PC-9 (cell line): ENCODE results near the gene NAT14. TPM values are rescaled to one million over a fixed set of nuclear protein-coding genes. Genes with fewer than 3 reads are reported as not detected.

Experiments
- BruUV-seq: library from RNA; stranded (reverse); fragments of 400-500 nt; replicated peaks from 2 replicates; lab custom pipeline; 2021; lab: Mats Ljungman, UMichigan
- CTCF ChIA-PET: fragments of 300-600 bp; sonication (Branson Sonifier 250); formaldehyde crosslinking; loops from one replicate; lab custom pipeline; 2022; ENCODE audit warnings: antibody characterized with exemption; lab: Charles Lee
- POLR2A ChIA-PET: fragments of 300-600 bp; sonication (Branson Sonifier 250); formaldehyde crosslinking; loops from one replicate; lab custom pipeline; 2022; ENCODE audit warnings: antibody characterized with exemption; ENCODE audit not compliant: unreplicated experiment; lab: Charles Lee
- DNase-seq, 2 experiments: peaks; one replicate each; pipeline versions ENCODE4 v3.0.0 to v3.0.0-alpha.2; 2015 to 2022; ENCODE audit warnings: mixed read lengths in 1 of 2
- H2AFZ ChIP-seq: fragments of 200-600 bp; sonication (generic); 2 replicates; pipeline ENCODE4 v1.8.1; 2017; ENCODE audit warnings: antibody characterized with exemption
- H3F3A ChIP-seq: fragments of 200-600 bp; sonication (generic); 2 replicates; pipeline ENCODE4 v1.8.1; 2017; ENCODE audit warnings: antibody characterized with exemption, mild to moderate bottlenecking, low read depth; ENCODE audit not compliant: insufficient read depth
- H3K27ac ChIP-seq: fragments of 200-600 bp; sonication (generic); 2 replicates; pipeline ENCODE4 v1.6.1; 2016; ENCODE audit warnings: mixed run types
- H3K27me3 ChIP-seq: fragments of 200-600 bp; sonication (generic); 2 replicates; pipeline ENCODE4 v1.6.1; 2016; ENCODE audit warnings: low read depth, mixed run types; ENCODE audit not compliant: insufficient read depth
- H3K36me3 ChIP-seq: fragments of 200-600 bp; sonication (generic); 2 replicates; pipeline ENCODE4 v1.6.1; 2016; ENCODE audit warnings: low read depth, mixed run types
- H3K4me1 ChIP-seq: fragments of 200-600 bp; sonication (generic); replicated peaks from 2 replicates; pipeline ENCODE4 v1.6.1; 2016; ENCODE audit warnings: mixed run types; ENCODE audit not compliant: insufficient read depth
- H3K4me2 ChIP-seq: fragments of 200-600 bp; sonication (generic); 2 replicates; pipeline ENCODE4 v1.6.1; 2017; ENCODE audit warnings: mixed run types
- H3K4me3 ChIP-seq: fragments of 200-600 bp; sonication (generic); 2 replicates; pipeline ENCODE4 v1.6.1; 2016; ENCODE audit warnings: mixed run types
- H3K79me2 ChIP-seq: fragments of 200-600 bp; sonication (generic); 2 replicates; pipeline ENCODE4 v1.6.1; 2017; ENCODE audit warnings: low read depth, mixed run types
- H3K9me2 ChIP-seq: fragments of 200-600 bp; sonication (generic); 2 replicates; pipeline ENCODE4 v1.8.1; 2017; ENCODE audit warnings: mild to moderate bottlenecking; ENCODE audit not compliant: insufficient read depth
- H3K9me3 ChIP-seq: fragments of 200-600 bp; sonication (generic); 2 replicates; pipeline ENCODE4 v1.8.1; 2016; ENCODE audit warnings: low read depth; ENCODE audit not compliant: insufficient read depth
- H4K20me1 ChIP-seq: fragments of 200-600 bp; sonication (generic); 2 replicates; pipeline ENCODE4 v1.8.1; 2017; ENCODE audit not compliant: insufficient read depth
- CTCF ChIP-seq: fragments of 200-600 bp; sonication (generic); conservative IDR thresholded peaks from 2 replicates; pipeline ENCODE4 v1.6.1; 2017; ENCODE audit warnings: mixed run types, antibody characterized with exemption, mild to moderate bottlenecking, moderate library complexity
- EZH2 ChIP-seq: fragments of 200-600 bp; sonication (generic); IDR thresholded peaks from 2 replicates; pipeline ENCODE4 v1.8.0; 2017; ENCODE audit warnings: antibody characterized with exemption, low read depth
- intact Hi-C: fragments of 100-400 bp; cut with micrococcal nuclease; formaldehyde crosslinking; loops from one replicate; pipeline ENCODE4 v1.10.0; 2022; ENCODE audit not compliant: unreplicated experiment
- total RNA-seq: library from RNA; stranded (reverse); gene quantifications from 2 replicates; pipeline ENCODE4 v1.2.3, GENCODE V29; 2021

The NAT14 gene
- total RNA-seq, 1 experiment from 2014 or later = 61.6 TPM

DNA sequence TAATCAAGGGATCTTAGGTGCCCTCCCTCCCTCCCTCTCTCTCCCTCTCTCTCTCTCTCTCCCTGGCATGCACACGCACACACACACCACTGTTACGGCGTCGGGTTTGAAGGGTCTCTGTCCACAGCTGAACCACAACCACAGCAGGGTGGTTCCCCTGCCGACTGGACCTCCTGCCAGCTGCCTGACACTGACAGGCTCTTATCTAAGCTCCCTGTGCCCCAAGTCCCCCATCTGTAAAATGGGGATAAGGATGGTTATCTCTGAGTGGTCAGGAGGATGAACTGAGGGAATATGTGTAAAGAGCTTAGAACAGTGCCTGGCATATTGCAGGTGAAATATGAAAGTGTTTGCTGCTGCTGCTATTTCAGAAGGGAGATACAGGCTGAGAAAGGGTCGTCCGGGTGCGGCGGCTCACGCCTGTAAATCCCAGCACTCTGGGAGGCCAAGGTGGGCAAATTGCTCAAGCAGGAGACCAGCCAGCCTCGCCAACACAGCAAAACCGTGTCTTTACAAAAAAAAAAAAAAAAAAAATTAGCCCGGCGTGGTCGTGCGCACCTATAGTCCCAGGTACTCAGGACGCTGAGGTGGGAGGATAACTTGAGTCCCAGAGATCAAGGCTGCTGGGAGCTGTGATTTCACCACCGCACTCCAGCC lies 41.0 kb upstream of the NAT14 start:
- no peak for TF ChIP-seq EZH2
- no peak for TF ChIP-seq CTCF
- no peak overlapping the region for H3K4me2 ChIP-seq
- no peaks in the 10 kb centered on the region for H3K9me2 ChIP-seq
- H3K27me3 ChIP-seq = peaks cover 52% of the 10 kb centered on the region
- intact Hi-C loops = no loop called here
- no peaks in the 10 kb centered on the region for H3K4me1 ChIP-seq
- no peaks in the 10 kb centered on the region; the same call in 1 of the 2 replicates for H4K20me1 ChIP-seq
- BruUV-seq = no TSS peak
- H3K27ac ChIP-seq = no peak overlapping the region
- CTCF ChIA-PET = no interaction called here
- DNase-seq = no peak
- no peaks in the 10 kb centered on the region for H3K36me3 ChIP-seq
- no peaks in the 10 kb centered on the region for H3K9me3 ChIP-seq
- peaks cover 18% of the 10 kb centered on the region for H3F3A ChIP-seq
- POLR2A ChIA-PET = no interaction called here
- H2AFZ ChIP-seq = no peak overlapping the region
- H3K4me3 ChIP-seq = no peak overlapping the region
- H3K79me2 ChIP-seq = no peaks in the 10 kb centered on the region

DNA sequence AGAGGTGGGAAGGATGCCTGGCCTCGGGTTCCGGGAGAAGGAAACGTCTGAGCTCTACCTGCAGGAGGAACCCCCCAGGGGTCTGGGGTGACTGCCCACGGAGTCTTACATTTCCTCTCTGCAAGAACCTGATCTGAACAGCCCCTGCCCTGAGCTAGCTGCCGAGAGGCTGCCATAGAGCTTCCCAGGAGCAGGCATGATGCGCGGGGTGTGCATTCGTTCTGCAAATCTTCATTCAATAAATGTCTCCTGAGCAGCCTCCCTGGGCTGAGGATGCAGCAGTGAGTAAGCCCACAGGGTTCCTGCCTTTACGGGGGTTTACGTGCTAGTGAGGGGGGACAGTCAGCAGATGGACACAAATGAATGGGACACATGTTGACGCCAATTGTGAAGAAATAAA lies 40.3 kb upstream of the NAT14 start:
- POLR2A ChIA-PET = no interaction called here
- no peaks in the 10 kb centered on the region for H3K4me1 ChIP-seq
- H2AFZ ChIP-seq = no peak overlapping the region
- H3K9me2 ChIP-seq = no peaks in the 10 kb centered on the region
- no peak overlapping the region for H3K4me3 ChIP-seq
- H3K36me3 ChIP-seq = no peaks in the 10 kb centered on the region
- BruUV-seq = no TSS peak
- H3F3A ChIP-seq = peaks cover 19% of the 10 kb centered on the region
- TF ChIP-seq CTCF (no peak), EZH2 (no peak)
- no peaks in the 10 kb centered on the region for H3K79me2 ChIP-seq
- H3K4me2 ChIP-seq = no peak overlapping the region
- intact Hi-C loops = no loop called here
- peaks cover 52% of the 10 kb centered on the region for H3K27me3 ChIP-seq
- no peaks in the 10 kb centered on the region; the same call in 1 of the 2 replicates for H4K20me1 ChIP-seq
- no peaks in the 10 kb centered on the region; the same call in 1 of the 2 replicates for H3K9me3 ChIP-seq
- CTCF ChIA-PET = no interaction called here
- no peak overlapping the region for H3K27ac ChIP-seq
- no peak for DNase-seq

DNA sequence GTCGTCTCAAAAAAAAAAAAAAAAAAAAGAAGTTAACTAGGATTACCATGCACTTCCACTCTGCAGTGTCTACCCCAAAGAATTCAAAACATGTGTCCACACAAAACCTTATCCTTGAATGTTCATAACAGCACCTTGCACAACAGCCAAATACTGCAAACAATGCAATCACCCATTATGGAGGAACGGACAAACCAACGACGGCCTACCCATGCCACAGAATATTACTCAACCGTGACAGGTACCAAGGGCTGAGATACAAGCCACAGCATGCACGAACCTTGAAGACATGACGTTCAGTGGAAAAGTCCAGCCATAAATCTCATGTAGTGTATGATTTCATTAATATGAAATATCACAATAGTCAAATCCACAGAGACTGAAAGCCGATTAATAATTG lies 38.9 kb upstream of the NAT14 start:
- no peak overlapping the region for H3K4me2 ChIP-seq
- DNase-seq = no peak
- H3K27ac ChIP-seq = no peak overlapping the region
- no TSS peak for BruUV-seq
- CTCF ChIA-PET = interaction anchor here (0.6 kb wide), 1 partner anchor 22 kb away, joined by 3 read pairs; no protein-coding TSS in a partner anchor
- no peaks in the 10 kb centered on the region for H3K9me2 ChIP-seq
- no peaks in the 10 kb centered on the region for H3K79me2 ChIP-seq
- H2AFZ ChIP-seq = no peak overlapping the region
- H3K36me3 ChIP-seq = no peaks in the 10 kb centered on the region
- peaks cover 49% of the 10 kb centered on the region for H3K27me3 ChIP-seq
- peaks cover 20% of the 10 kb centered on the region for H3F3A ChIP-seq
- POLR2A ChIA-PET = no interaction called here
- H3K4me1 ChIP-seq = no peaks in the 10 kb centered on the region
- no peaks in the 10 kb centered on the region; the same call in 1 of the 2 replicates for H3K9me3 ChIP-seq
- no peaks in the 10 kb centered on the region for H4K20me1 ChIP-seq
- TF ChIP-seq EZH2 (no peak), CTCF (no peak)
- intact Hi-C loops = no loop called here
- H3K4me3 ChIP-seq = no peak overlapping the region
